IMR-90 (cell line): ENCODE results near the gene BHLHE23. TPM values are rescaled to one million over a fixed set of nuclear protein-coding genes. Genes with fewer than 3 reads are reported as not detected.

Experiments
- ATAC-seq: fragments of 200-7000 bp; cut with Tn5 transposase; 2 replicates; pipeline ENCODE4 v1.9.1; 2020; ENCODE audit warnings: low read depth, mild to moderate bottlenecking, moderate library complexity
- BruUV-seq: library from RNA; stranded (reverse); fragments of 400-500 nt; replicated peaks from 2 replicates; lab custom pipeline; 2021; lab: Mats Ljungman, UMichigan
- CTCF ChIA-PET: fragments of 300-600 bp; formaldehyde crosslinking; extraction: SDS; loops from one replicate; lab custom pipeline; 2021; ENCODE audit warnings: antibody characterized with exemption; lab: Yijun Ruan, JAX
- POLR2A ChIA-PET: fragments of 300-600 bp; sonication (Branson Sonifier 250); formaldehyde crosslinking; loops from one replicate; lab custom pipeline; 2022; ENCODE audit warnings: antibody characterized with exemption; ENCODE audit not compliant: unreplicated experiment; lab: Charles Lee
- DNase-seq: peaks from one replicate; pipeline ENCODE4 v3.0.0; 2013
- H2AFZ ChIP-seq: replicated peaks from 2 replicates; pipeline ENCODE3; 2013; ENCODE audit warnings: low read length, mild to moderate bottlenecking; ENCODE audit not compliant: poor library complexity
- H2AK5ac ChIP-seq: 2 replicates; pipeline ENCODE4 v1.6.1; 2013; ENCODE audit warnings: low read depth, low read length, inconsistent platforms
- H2AK9ac ChIP-seq: replicated peaks from 2 replicates; pipeline ENCODE3; 2013; ENCODE audit warnings: mild to moderate bottlenecking, low read depth, low read length, moderate library complexity; ENCODE audit not compliant: poor library complexity
- H2BK120ac ChIP-seq: 2 replicates; pipeline ENCODE4 v1.6.1; 2013; ENCODE audit warnings: low read depth, low read length, inconsistent platforms
- H2BK15ac ChIP-seq: 3 replicates; pipeline ENCODE4 v1.6.1; 2013; ENCODE audit warnings: low read depth, low read length, inconsistent platforms
- H2BK20ac ChIP-seq: 2 replicates; pipeline ENCODE4 v1.6.1; 2013; ENCODE audit warnings: low read depth, mild to moderate bottlenecking, inconsistent platforms, low read length, moderate library complexity
- H2BK5ac ChIP-seq: 2 replicates; pipeline ENCODE4 v1.6.1; 2013; ENCODE audit warnings: mild to moderate bottlenecking, low read depth, low read length, inconsistent platforms; ENCODE audit not compliant: poor library complexity, severe bottlenecking
- H3K14ac ChIP-seq: replicated peaks from 2 replicates; pipeline ENCODE4 v1.6.1; 2013; ENCODE audit warnings: low read depth, low read length, inconsistent platforms
- H3K18ac ChIP-seq: 2 replicates; pipeline ENCODE4 v1.6.1; 2013; ENCODE audit warnings: low read depth, low read length, control low read depth
- H3K23ac ChIP-seq: 2 replicates; pipeline ENCODE4 v1.6.1; 2013; ENCODE audit warnings: low read depth, low read length, inconsistent platforms
- H3K27ac ChIP-seq: 2 replicates; pipeline ENCODE4 v1.5.1; 2013; ENCODE audit warnings: mild to moderate bottlenecking, control low read depth, low read length; ENCODE audit not compliant: insufficient read depth
- H3K27me3 ChIP-seq: 2 replicates; pipeline ENCODE4 v1.6.1; 2013; ENCODE audit warnings: low read length; ENCODE audit not compliant: control insufficient read depth, insufficient read depth
- H3K36me3 ChIP-seq: 2 replicates; pipeline ENCODE4 v1.6.1; 2013; ENCODE audit warnings: low read length, mixed read lengths; ENCODE audit not compliant: control insufficient read depth, insufficient read depth
- H3K4ac ChIP-seq: 2 replicates; pipeline ENCODE4 v1.6.1; 2013; ENCODE audit warnings: low read depth, low read length, inconsistent platforms
- H3K4me1 ChIP-seq: 2 replicates; pipeline ENCODE4 v1.6.1; 2013; ENCODE audit warnings: low read length, mixed read lengths; ENCODE audit not compliant: control insufficient read depth, insufficient read depth
- H3K4me2 ChIP-seq: 2 replicates; pipeline ENCODE4 v1.6.1; 2013; ENCODE audit warnings: low read depth, mild to moderate bottlenecking, control low read depth, low read length, moderate library complexity
- H3K4me3 ChIP-seq: 2 replicates; pipeline ENCODE4 v1.5.1; 2013; ENCODE audit warnings: low read depth, mild to moderate bottlenecking, control low read depth, low read length, moderate library complexity; ENCODE audit not compliant: insufficient read depth
- H3K56ac ChIP-seq: 2 replicates; pipeline ENCODE4 v1.6.1; 2013; ENCODE audit warnings: low read length, inconsistent platforms; ENCODE audit not compliant: insufficient read depth; ENCODE audit errors: extremely low read depth
- H3K79me1 ChIP-seq, 2 experiments: 2 replicates each; pipeline ENCODE4 v1.6.1; 2013; ENCODE audit warnings: low read length in 2 of 2, inconsistent platforms in 1 of 2, low read depth in 1 of 2
- H3K9ac ChIP-seq: 2 replicates; pipeline ENCODE4 v1.6.1; 2013; ENCODE audit warnings: low read depth, low read length, control low read depth
- H3K9me1 ChIP-seq: 2 replicates; pipeline ENCODE4 v1.6.1; 2013; ENCODE audit warnings: low read length, inconsistent platforms; ENCODE audit not compliant: insufficient read depth
- H3K9me3 ChIP-seq: 2 replicates; pipeline ENCODE4 v1.6.1; 2013; ENCODE audit warnings: low read length; ENCODE audit not compliant: control insufficient read depth, insufficient read depth
- H4K20me1 ChIP-seq: 2 replicates; pipeline ENCODE4 v1.6.1; 2013; ENCODE audit warnings: low read length, inconsistent platforms; ENCODE audit not compliant: insufficient read depth
- H4K5ac ChIP-seq: 2 replicates; pipeline ENCODE4 v1.6.1; 2013; ENCODE audit warnings: mild to moderate bottlenecking, low read depth, low read length, control low read depth
- H4K8ac ChIP-seq, 2 experiments: 2 replicates each; pipeline ENCODE4 v1.6.1; 2013; ENCODE audit warnings: low read depth in 2 of 2, low read length in 2 of 2, control low read depth in 1 of 2, inconsistent platforms in 1 of 2
- H4K91ac ChIP-seq: 2 replicates; pipeline ENCODE4 v1.6.1; 2013; ENCODE audit warnings: low read depth, low read length, inconsistent platforms; ENCODE audit not compliant: insufficient read depth
- CHD1 ChIP-seq: IDR thresholded peaks from 2 replicates; pipeline ENCODE4 v1.6.1; 2012; ENCODE audit warnings: low read depth, low read length, improper control_type of control experiment
- WGBS, 2 experiments: methylation state at CpG; one replicate each; pipeline versions ENCODE4 v1.1.5 to v1.1.7; 2013; ENCODE audit warnings: missing lambda C conversion rate in 2 of 2; ENCODE audit not compliant: insufficient read length in 1 of 2; ENCODE audit errors: extremely low coverage in 2 of 2; 5-methylcytosine and 5-hydroxymethylcytosine counted together
- dilution Hi-C: fragments of 300-500 bp; cut with HindIII; formaldehyde crosslinking; loops from one replicate; pipeline ENCODE4 v1.14.3; 2018; ENCODE audit warnings: low sequenced_read_pairs; ENCODE audit not compliant: unreplicated experiment
- in situ Hi-C: fragments of 300-500 bp; cut with MboI; formaldehyde crosslinking; loops from 3 replicates; pipeline ENCODE4 v1.14.3; 2019; ENCODE audit warnings: low sequenced_read_pairs, inconsistent platforms, mixed read lengths
- intact Hi-C: fragments of 100-400 bp; cut with micrococcal nuclease; formaldehyde crosslinking; loops from 2 replicates; pipeline ENCODE4 v1.10.0; 2022
- polyA plus RNA-seq, 3 experiments: library from polyadenylated mRNA; depleted of rRNA; stranded (reverse); fragments of >200 nt; gene quantifications; 2 replicates each; pipeline ENCODE4 v1.2.3, GENCODE V29; 2012; ENCODE audit warnings: low replicate concordance in 1 of 3
- total RNA-seq: library from RNA; depleted of rRNA; stranded (reverse); fragments of >200 nt; gene quantifications from 2 replicates; pipeline ENCODE4 v1.2.3, GENCODE V29; 2012

BHLHE23 gene
- total and polyA plus RNA-seq, 2 of the 4 experiments (the other 2 are of a cell fraction) = not detected

- Histone ChIP-seq H3K23ac (no peak overlapping the region), H2AK5ac (no peak overlapping the region), H3K4me1 (no peaks in the 10 kb centered on the region), H3K79me1 (no peaks in the 10 kb centered on the region), H3K9me1 (no peaks in the 10 kb centered on the region), H2BK20ac (no peak overlapping the region), H4K8ac (no peak overlapping the region), H4K20me1 (no peaks in the 10 kb centered on the region), H2AK9ac (no peak overlapping the region), H3K9me3 (peaks cover 18% of the 10 kb centered on the region), H4K5ac (no peak overlapping the region), H4K91ac (no peak overlapping the region), H2BK15ac (no peak overlapping the region), H3K14ac (no peak overlapping the region), H2BK5ac (no peak overlapping the region), H3K27ac (no peak overlapping the region), H3K36me3 (no peaks in the 10 kb centered on the region), H3K4me2 (no peak overlapping the region), H3K4ac (no peak overlapping the region), H3K56ac (no peak overlapping the region), H2AFZ (no peak overlapping the region), H3K27me3 (peaks cover 71% of the 10 kb centered on the region), H3K18ac (no peak overlapping the region), H2BK120ac (no peak overlapping the region), H3K4me3 (no peak overlapping the region), H3K9ac (no peak overlapping the region)
- ATAC-seq = no peak
- in situ Hi-C loops (loop anchor here (10.0 to 25.0 kb wide), 2 partner anchors 141 to 329 kb away; no protein-coding TSS in a partner anchor), dilution Hi-C loops (no loop called here), intact Hi-C loops (no loop called here)
- CTCF ChIA-PET = no interaction called here
- no TSS peak for BruUV-seq
- TF ChIP-seq CHD1 = no peak
- 34% methylated on average over 12 of the region's 22 CpGs; no CpG with 5 or more reads in 1 of the 2 experiments for WGBS, 2 experiments
- DNase-seq = no peak
- POLR2A ChIA-PET = no interaction called here
Measured at GRCh38 chr20:63015662-63016361, 9.0 kb upstream of the BHLHE23 start.
